H54 (cell line): ENCODE results near the gene MARK4.

Source experiments
- DNase-seq: peaks from one replicate; pipeline ENCODE4 v3.0.0; 2011; ENCODE audit warnings: low spot score, mixed read lengths; ENCODE audit not compliant: insufficient read length
- FAIRE-seq: peaks from 3 replicates; lab custom pipeline; 2011; peaks lifted over from hg19 to GRCh38; lab: Jason Lieb, UNC
- POLR2A ChIP-seq: IDR thresholded peaks from 2 replicates; pipeline ENCODE4 v1.6.1; 2011; ENCODE audit warnings: low read depth, mild to moderate bottlenecking, low read length

MARK4 gene

DNA sequence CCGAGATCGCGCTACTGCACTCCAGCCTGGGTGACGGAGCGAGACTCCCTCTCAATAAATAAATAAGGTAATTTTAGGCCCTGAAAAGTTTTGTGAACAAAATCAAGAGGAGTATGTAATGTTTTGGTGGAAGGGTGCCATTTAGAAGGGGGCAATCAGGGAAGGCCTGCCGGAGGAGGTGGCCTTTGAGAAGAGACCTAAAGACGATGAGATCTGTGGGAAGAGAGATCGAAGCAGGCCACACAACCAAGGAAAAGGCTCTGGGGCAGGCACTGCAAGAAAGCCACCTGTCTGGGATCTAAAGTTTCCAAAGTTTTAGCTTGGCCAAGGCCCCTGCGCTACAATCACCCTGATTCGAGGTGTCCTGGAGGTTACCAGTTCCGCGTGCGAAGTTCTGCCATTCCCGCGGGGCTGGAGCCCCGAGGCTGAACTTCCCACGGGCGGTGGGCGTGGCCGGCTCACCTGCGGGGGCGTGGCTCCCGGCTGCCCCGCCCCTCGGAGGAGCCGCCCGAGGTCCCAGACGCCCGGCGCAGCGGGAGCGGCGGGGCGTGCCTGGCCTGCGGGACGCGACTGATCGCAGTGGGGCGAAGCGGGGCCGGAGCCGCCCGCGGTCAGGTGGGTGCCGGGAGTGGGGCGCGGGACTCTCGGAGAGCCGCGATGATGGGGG is 89.3 kb downstream of the MARK4 start, which contains the start of gene KLC3:
Gene KLC3 (plus strand): TSS at position 519 of the 667 bp plus-strand sequence. CDS start 4,792 bp downstream, outside the sequence.
- DNase-seq (no peak), FAIRE-seq (no peak)
- no peak for TF ChIP-seq POLR2A

DNA sequence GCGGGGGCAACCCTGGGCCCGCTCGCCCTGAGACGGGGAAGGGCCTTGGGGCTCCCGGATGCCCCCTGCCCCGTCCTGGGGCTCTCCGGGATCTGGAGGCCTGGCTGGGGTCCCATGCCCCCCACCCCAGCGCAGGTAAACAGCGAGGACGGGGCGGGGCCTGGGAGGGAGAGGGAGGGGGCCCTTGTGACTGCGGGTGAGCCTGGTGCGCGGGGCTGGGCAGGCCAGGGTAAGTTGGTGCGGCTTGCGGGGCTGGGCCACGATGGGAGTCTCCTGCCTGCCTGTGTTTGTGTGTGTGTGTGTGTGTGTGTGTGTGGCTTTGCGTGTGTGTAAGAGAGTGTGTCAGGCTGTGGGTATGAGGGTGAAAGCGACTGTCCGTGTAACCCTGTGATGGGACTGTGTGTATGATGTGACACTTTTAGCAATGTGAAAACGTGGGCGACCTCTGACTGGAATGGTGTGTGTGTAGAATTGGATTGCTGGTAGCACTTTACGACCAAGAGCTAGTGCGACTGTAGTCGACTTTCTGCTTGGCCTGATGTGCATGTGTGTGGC is 89.9 kb downstream of the MARK4 start:
- DNase-seq, result no peak
- no peak for FAIRE-seq
- no peak for TF ChIP-seq POLR2A

GRCh38 chr19:45342911-45343310 is 91.8 kb downstream of the MARK4 start:
- FAIRE-seq (no peak), DNase-seq (no peak)
- no peak for TF ChIP-seq POLR2A

DNA sequence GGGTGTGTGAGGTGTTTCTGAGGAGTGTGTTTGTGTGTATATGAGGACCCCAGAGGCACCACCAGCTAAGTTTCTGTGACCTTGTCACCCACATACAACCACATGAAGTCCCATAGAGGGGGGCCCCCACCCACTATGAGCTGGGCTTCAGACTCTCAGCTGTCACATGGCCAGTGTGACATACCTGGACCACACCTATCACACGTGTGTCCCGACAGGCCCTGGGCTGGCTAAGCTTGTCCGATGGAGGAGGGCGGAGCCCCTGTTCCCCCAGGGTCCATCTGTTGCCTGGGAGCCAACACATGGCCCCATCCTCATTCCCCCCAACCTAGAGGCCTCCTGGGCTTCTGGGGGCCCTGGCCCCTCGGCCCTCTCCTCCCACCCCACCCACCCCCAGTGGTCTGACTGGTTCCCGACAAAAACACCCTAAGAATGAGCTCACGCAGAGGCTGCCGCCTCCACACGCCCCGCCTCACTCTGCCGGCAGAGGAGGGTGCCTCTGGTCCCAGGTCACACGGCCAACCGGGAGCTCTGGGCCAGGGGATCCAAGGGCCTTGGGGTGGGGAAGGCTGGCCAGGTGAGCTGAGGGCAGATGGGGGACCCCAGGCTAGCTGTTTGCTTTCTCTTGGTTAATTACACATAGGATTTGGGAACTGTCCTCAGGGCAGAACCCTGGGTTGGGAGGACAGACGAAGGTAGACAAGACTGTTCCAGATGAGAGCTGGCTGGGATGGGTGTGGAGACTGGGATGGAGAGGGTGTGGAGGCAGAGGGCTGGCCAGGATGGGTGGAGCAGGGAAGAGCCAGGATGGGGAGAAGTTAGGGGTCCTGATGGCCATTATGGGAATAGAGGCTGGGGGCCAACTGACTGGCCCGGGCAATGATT is 93.8 kb downstream of the MARK4 start:
- TF ChIP-seq POLR2A, result no peak
- no peak for DNase-seq
- FAIRE-seq, result no peak

- no peak for TF ChIP-seq POLR2A
- DNase-seq (no peak), FAIRE-seq (no peak)
These were observed 94.4 kb downstream of the MARK4 start for GRCh38 chr19:45345506-45345860.

GRCh38 chr19:45346449-45346848 is 95.4 kb downstream of the MARK4 start:
- DNase-seq, result no peak
- no peak for FAIRE-seq
- TF ChIP-seq POLR2A, result no peak

DNA sequence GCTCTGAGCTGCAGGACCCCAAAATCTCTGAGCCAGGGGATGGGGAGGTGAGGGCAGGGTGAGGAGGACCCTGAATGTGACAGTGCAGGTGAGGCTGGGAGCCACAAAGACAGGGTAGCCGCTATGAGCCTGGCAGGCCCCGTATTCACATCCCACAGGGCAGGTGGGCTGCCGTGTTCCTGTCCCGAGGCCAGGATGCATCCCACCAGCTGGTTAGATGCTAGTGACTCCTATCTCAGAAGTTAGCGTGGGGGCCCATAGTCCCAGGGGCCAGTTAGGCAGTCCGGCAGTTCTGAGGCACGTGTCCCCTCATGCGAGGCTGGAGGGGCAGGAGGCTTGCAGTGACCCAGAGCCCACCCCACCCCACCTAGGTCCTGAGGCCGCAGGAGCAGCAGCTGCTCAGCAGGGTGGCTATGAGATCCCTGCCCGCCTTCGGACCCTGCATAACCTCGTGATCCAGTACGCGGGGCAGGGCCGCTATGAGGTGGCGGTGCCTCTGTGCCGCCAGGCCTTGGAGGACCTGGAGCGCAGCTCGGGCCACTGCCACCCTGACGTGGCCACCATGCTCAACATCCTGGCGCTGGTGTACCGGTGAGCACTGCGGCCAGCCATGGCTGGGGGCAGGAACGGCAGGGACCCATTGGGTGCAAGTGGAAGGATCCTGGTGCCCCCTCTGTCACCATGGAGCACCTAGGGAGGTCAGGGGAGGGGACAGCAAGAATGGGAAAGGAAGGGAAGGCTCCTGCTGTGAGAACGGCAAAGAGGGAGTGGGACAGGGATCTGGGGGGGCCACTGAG is 96.7 kb downstream of the MARK4 start:
- DNase-seq, result no peak
- FAIRE-seq, result no peak
- no peak for TF ChIP-seq POLR2A

- FAIRE-seq, result no peak
These were observed 97.5 kb downstream of the MARK4 start for GRCh38 chr19:45348367-45349125.

DNA sequence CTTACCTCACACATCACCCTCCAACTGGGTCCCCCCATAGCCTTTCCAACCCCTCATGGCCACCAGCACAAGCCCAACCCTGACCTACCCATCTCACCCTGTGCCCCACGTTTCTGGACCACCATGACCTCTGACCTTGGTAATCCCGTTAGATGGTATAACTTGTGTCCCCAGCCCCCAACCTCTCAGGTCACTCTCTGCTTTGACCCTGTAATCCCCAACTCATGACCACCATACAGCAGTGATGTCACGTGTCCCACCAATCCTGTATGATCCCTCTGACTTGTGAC is 98.0 kb downstream of the MARK4 start:
- FAIRE-seq (no peak), DNase-seq (no peak)
- no peak for TF ChIP-seq POLR2A

More at GRCh38 chr19:45348367-45349125, 97.5 kb downstream of the MARK4 start:
- no peak for TF ChIP-seq POLR2A
- DNase-seq, result no peak

- DNase-seq (no peak), FAIRE-seq (no peak)
- TF ChIP-seq POLR2A, result no peak
These were observed 98.4 kb downstream of the MARK4 start for GRCh38 chr19:45349430-45349941.

GRCh38 chr19:45350477-45351058 is 99.5 kb downstream of the MARK4 start:
- TF ChIP-seq POLR2A, result no peak
- DNase-seq, result no peak
- no peak for FAIRE-seq

DNA sequence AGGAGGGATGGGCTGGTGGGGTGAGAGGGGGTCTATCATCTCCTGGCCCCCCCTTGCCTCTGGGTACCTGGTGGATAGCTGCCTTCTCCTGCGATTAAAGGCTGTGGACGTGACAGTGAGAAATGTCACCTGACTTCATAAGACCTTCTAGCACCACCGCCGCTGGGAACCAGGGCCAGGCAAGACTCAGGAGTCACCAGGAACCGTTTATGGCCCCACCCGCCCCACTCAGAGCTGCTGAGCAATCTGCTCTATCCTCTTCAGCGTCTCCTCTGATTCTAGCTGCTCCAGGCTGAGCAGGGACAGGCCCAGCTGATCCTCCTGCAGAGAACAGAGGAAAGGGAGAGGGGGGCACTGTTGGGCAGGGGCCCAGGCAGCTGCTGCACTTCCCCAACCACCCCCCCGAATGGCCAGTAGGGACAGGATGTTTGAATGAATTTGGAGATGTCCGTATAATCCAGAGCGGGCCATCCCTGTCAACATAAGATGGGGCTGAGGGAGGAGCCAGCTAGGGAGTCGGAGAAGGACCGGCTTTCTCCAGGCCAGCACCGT is 100.4 kb downstream of the MARK4 start:
- no peak for FAIRE-seq
- DNase-seq, result no peak
- TF ChIP-seq POLR2A, result no peak

- FAIRE-seq, result no peak
- no peak for DNase-seq
- no peak for TF ChIP-seq POLR2A
These were observed 101.0 kb downstream of the MARK4 start for GRCh38 chr19:45352062-45352461.
